ENCODE results near the gene MYH6. TPM values are rescaled to one million over a fixed set of nuclear protein-coding genes. Genes with fewer than 3 reads are reported as not detected.

The MYH6 gene
- total RNA-seq, 1 experiment from 2014 or later = not detected

GRCh38 chr14:23380976-23381375 lies 27.1 kb downstream of the MYH6 start:
- no peak overlapping the region for H3K27ac ChIP-seq (ENCODE audit: low read depth, low read length, poor library complexity, severe bottlenecking)
- no peaks in the 10 kb centered on the region for H3K36me3 ChIP-seq (ENCODE audit: insufficient read depth, low read length, poor library complexity, severe bottlenecking)
- ChIA-PET CTCF (interaction anchor here (0.5 kb wide), 1 partner anchor 75 kb away, joined by 4 read pairs; no protein-coding TSS in a partner anchor), POLR2A (ENCODE audit: low non-redundant PET) (no interaction called here)
- DNase-seq (ENCODE audit: low spot score) = no peak
- no peak overlapping the region for H3K4me3 ChIP-seq (ENCODE audit: low read depth, low read length, poor library complexity, severe bottlenecking)
- TF ChIP-seq CTCF (conservative IDR thresholded peaks at IDR 0.05; ENCODE audit: low read depth, low read length) (no peak), EZH2 (IDR thresholded peaks at IDR 0.05; ENCODE audit: borderline replicate concordance, low read depth, low read length, poor library complexity, severe bottlenecking) (no peak)
- intact Hi-C loops (cut with micrococcal nuclease; ENCODE audit: unreplicated experiment) = loop anchor here (1.0 to 5.0 kb wide), 2 partner anchors 53 to 114 kb away; no protein-coding TSS in a partner anchor
- BruUV-seq (replicated peaks) = no TSS peak
- no peaks in the 10 kb centered on the region for H3K27me3 ChIP-seq (replicated peaks; ENCODE audit: insufficient read depth, low read depth, low read length, poor library complexity)
- H3K9me3 ChIP-seq (ENCODE audit: low read depth, low read length, poor library complexity, severe bottlenecking) = no peaks in the 10 kb centered on the region
- peaks cover 8% of the 10 kb centered on the region for H3K4me1 ChIP-seq (ENCODE audit: insufficient read depth, low read length, poor library complexity, severe bottlenecking)

GRCh38 chr14:23380197-23380914 lies 27.7 kb downstream of the MYH6 start:
- H3K27me3 ChIP-seq (replicated peaks; ENCODE audit: insufficient read depth, low read depth, low read length, poor library complexity) = no peaks in the 10 kb centered on the region
- H3K9me3 ChIP-seq (ENCODE audit: low read depth, low read length, poor library complexity, severe bottlenecking) = no peaks in the 10 kb centered on the region
- no peak overlapping the region for H3K4me3 ChIP-seq (ENCODE audit: low read depth, low read length, poor library complexity, severe bottlenecking)
- DNase-seq (ENCODE audit: low spot score) = no peak
- intact Hi-C loops (cut with micrococcal nuclease; ENCODE audit: unreplicated experiment) = loop anchor here (1.0 to 5.0 kb wide), 2 partner anchors 52 to 113 kb away; no protein-coding TSS in a partner anchor
- CTCF ChIA-PET = interaction anchor here (0.5 to 1.5 kb wide), 5 partner anchors 8 to 162 kb away, joined by 3 to 6 read pairs (median 4); partner anchors contain the start of gene PABPN1
- BruUV-seq (replicated peaks) = no TSS peak
- no peaks in the 10 kb centered on the region for H3K36me3 ChIP-seq (ENCODE audit: insufficient read depth, low read length, poor library complexity, severe bottlenecking)
- H3K27ac ChIP-seq (ENCODE audit: low read depth, low read length, poor library complexity, severe bottlenecking) = no peak overlapping the region
- TF ChIP-seq CTCF (conservative IDR thresholded peaks at IDR 0.05; ENCODE audit: low read depth, low read length) (no peak), EZH2 (IDR thresholded peaks at IDR 0.05; ENCODE audit: borderline replicate concordance, low read depth, low read length, poor library complexity, severe bottlenecking) (no peak)
- H3K4me1 ChIP-seq (ENCODE audit: insufficient read depth, low read length, poor library complexity, severe bottlenecking) = peaks cover 8% of the 10 kb centered on the region
- POLR2A ChIA-PET (ENCODE audit: low non-redundant PET) = no interaction called here

- Histone ChIP-seq H3K27ac (ENCODE audit: low read depth, low read length, poor library complexity, severe bottlenecking) (no peak overlapping the region), H3K27me3 (replicated peaks; ENCODE audit: insufficient read depth, low read depth, low read length, poor library complexity) (no peaks in the 10 kb centered on the region), H3K9me3 (ENCODE audit: low read depth, low read length, poor library complexity, severe bottlenecking) (no peaks in the 10 kb centered on the region), H3K36me3 (ENCODE audit: insufficient read depth, low read length, poor library complexity, severe bottlenecking) (no peaks in the 10 kb centered on the region), H3K4me1 (ENCODE audit: insufficient read depth, low read length, poor library complexity, severe bottlenecking) (peaks cover 8% of the 10 kb centered on the region), H3K4me3 (ENCODE audit: low read depth, low read length, poor library complexity, severe bottlenecking) (no peak overlapping the region)
- ChIA-PET POLR2A (ENCODE audit: low non-redundant PET) (no interaction called here), CTCF (interaction anchor here (0.5 to 1.5 kb wide), 4 partner anchors 9 to 163 kb away, joined by 3 to 4 read pairs (median 4); partner anchors contain the start of gene PABPN1)
- TF ChIP-seq CTCF (conservative IDR thresholded peaks at IDR 0.05; ENCODE audit: low read depth, low read length) (peak; percentile 97), EZH2 (IDR thresholded peaks at IDR 0.05; ENCODE audit: borderline replicate concordance, low read depth, low read length, poor library complexity, severe bottlenecking) (no peak)
- DNase-seq (ENCODE audit: low spot score) = peak; percentile 50
- no TSS peak for BruUV-seq (replicated peaks)
- intact Hi-C loops (cut with micrococcal nuclease; ENCODE audit: unreplicated experiment) = loop anchor here (1.0 to 5.0 kb wide), 2 partner anchors 51 to 112 kb away; no protein-coding TSS in a partner anchor
These were observed 28.5 kb downstream of the MYH6 start for GRCh38 chr14:23379366-23380196.

Data from A673 (cell line).